Left lung (tissue), 10 donors: ENCODE measurements around the gene STAT3. TPM values are rescaled to one million over a fixed set of nuclear protein-coding genes. Genes with fewer than 3 reads are reported as not detected.

Source experiments
- ATAC-seq: fragments of 200-7000 bp; cut with Tn5 transposase; one replicate; pipeline ENCODE4 v1.9.1; 2020; ENCODE audit warnings: moderate library complexity
- DNase-seq, 4 donors: peaks; one replicate each; pipeline ENCODE4 v3.0.0-alpha.2; 2013 to 2020
- H3K27ac ChIP-seq, 2 donors: fragments of 200-600 bp; sonication (generic) in 1 of 2; one replicate each; pipeline versions ENCODE4 v1.5.0 to v1.8.0; 2020 to 2021
- H3K27me3 ChIP-seq, 2 donors: fragments of 200-600 bp; sonication (generic) in 1 of 2; one replicate each; pipeline versions ENCODE4 v1.5.0 to v1.8.0; 2020 to 2021
- H3K36me3 ChIP-seq, 2 donors: fragments of 200-600 bp; sonication (generic) in 1 of 2; one replicate each; pipeline versions ENCODE4 v1.5.0 to v1.8.0; 2020 to 2021
- H3K4me1 ChIP-seq, 2 donors: fragments of 200-600 bp; one replicate each; pipeline ENCODE4 v1.8.0; 2021
- H3K4me3 ChIP-seq, 2 donors: fragments of 200-600 bp; sonication (generic) in 1 of 2; one replicate each; pipeline versions ENCODE4 v1.5.0 to v1.8.0; 2020 to 2021; ENCODE audit warnings: mild to moderate bottlenecking in 1 of 2
- H3K9me3 ChIP-seq, 2 donors: fragments of 200-600 bp; sonication (generic) in 1 of 2; one replicate each; pipeline versions ENCODE4 v1.5.0 to v1.8.0; 2020 to 2021
- intact Hi-C, 2 donors: fragments of 100-400 bp; cut with DNase I; formaldehyde crosslinking; loops; one replicate each; pipeline versions ENCODE4 v1.11.2 to v1.14.2; 2022
- polyA plus RNA-seq, 6 donors: library from polyadenylated mRNA; unstranded; fragments of 120-200 nt; gene quantifications; one replicate each; pipeline ENCODE4 v1.2.1, GENCODE V29; 2013; ENCODE audit not compliant: insufficient read length in 6 of 6
- total RNA-seq, 2 donors: library from RNA; stranded (reverse); fragmentation: NEBNext Ultra II Directional; extraction: Animal tissue kit (Norgen Biotek cat#: 25700); gene quantifications; one replicate each; pipeline ENCODE4 v1.2.1, GENCODE V29; 2021
- TF ChIP-seq, protein P1 (sequence below), 2 donors: fragments of 200-600 bp; sonication (generic) in 1 of 2; IDR thresholded peaks; one replicate each; pipeline versions ENCODE4 v1.5.0 to v1.8.0; 2021; ENCODE audit warnings: antibody characterized with exemption in 2 of 2
- donor health status: DM: no; HTN: yes; CAD: no.
- donor health status: DM: no; HTN: no; CAD: no.

STAT3 gene
- total and polyA plus RNA-seq, 8 donors: 75.0 to 271 (median 80.5) TPM

- Histone ChIP-seq H3K27ac (peak overlapping the region in 1 of 2 donors; percentile 100), H3K4me3 (no peak overlapping the region), H3K9me3 (no peaks in the 10 kb centered on the region), H3K27me3 (no peaks in the 10 kb centered on the region), H3K36me3 (no peaks in the 10 kb centered on the region), H3K4me1 (peaks cover 18 to 40% of the 10 kb centered on the region in 2 donors)
- intact Hi-C loops: no loop called here
- ATAC-seq (no peak), DNase-seq (no peak)
- TF ChIP-seq, protein P1, sequence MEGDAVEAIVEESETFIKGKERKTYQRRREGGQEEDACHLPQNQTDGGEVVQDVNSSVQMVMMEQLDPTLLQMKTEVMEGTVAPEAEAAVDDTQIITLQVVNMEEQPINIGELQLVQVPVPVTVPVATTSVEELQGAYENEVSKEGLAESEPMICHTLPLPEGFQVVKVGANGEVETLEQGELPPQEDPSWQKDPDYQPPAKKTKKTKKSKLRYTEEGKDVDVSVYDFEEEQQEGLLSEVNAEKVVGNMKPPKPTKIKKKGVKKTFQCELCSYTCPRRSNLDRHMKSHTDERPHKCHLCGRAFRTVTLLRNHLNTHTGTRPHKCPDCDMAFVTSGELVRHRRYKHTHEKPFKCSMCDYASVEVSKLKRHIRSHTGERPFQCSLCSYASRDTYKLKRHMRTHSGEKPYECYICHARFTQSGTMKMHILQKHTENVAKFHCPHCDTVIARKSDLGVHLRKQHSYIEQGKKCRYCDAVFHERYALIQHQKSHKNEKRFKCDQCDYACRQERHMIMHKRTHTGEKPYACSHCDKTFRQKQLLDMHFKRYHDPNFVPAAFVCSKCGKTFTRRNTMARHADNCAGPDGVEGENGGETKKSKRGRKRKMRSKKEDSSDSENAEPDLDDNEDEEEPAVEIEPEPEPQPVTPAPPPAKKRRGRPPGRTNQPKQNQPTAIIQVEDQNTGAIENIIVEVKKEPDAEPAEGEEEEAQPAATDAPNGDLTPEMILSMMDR (IDR thresholded peaks at IDR 0.05): no peak
Observed at GRCh38 chr17:42389899-42390298, 1.7 kb upstream of the STAT3 start.

- Histone ChIP-seq H3K4me3 (peak overlapping the region; percentile 32 to 99), H3K4me1 (peaks cover 18 to 48% of the 10 kb centered on the region in 2 donors), H3K27ac (peak overlapping the region; percentile 100), H3K9me3 (no peaks in the 10 kb centered on the region), H3K27me3 (no peaks in the 10 kb centered on the region), H3K36me3 (no peaks in the 10 kb centered on the region)
- TF ChIP-seq, protein P1 (IDR thresholded peaks at IDR 0.05): no peak
- DNase-seq (no peak), ATAC-seq (peak; percentile 18)
- intact Hi-C loops: no loop called here
Observed at GRCh38 chr17:42389135-42389417, 834 bp upstream of the STAT3 start.

DNA sequence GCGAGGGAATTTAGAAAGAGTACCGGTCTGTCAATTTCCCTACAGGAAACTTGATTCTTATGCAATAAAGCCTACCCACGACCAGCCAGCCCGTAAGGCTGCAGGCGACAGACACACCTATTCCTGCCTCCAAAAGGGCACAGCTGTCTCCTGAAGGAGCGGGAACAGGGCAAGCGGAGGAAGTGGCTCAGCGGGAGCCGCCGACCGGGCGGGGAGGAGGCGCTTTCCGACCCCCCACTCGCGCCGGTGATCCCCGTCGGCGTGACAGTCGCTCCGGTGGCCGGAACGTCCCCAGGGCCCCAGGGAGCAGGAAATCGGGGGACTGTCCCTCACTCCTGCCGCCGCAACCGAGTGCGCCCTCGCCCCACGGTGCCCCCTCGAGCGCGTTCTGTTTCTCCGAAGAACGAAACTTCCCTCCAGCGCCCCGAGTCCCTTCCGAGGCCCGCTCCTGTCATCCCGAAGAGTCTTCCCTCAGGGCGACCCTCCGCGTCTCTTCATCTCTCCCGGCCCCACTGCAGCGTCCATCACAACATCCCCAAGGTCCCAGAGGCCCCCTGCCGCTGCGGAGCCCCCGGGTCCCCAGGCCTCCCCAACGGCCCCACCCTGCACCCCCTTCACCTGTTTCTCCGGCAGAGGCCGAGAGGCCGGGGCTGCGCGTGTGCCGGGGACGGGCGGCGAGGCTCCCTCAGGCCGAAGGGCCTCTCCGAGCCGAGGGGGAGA is 421 bp downstream of the STAT3 start:
- Histone ChIP-seq H3K4me1 (peaks cover 20 to 61% of the 10 kb centered on the region in 2 donors), H3K9me3 (no peaks in the 10 kb centered on the region), H3K4me3 (peak overlapping the region; percentile 98 to 99), H3K27ac (peak overlapping the region; percentile 100), H3K27me3 (no peaks in the 10 kb centered on the region), H3K36me3 (peaks cover 0 to 6% of the 10 kb centered on the region in 2 donors)
- DNase-seq (peak in 2 of 4 donors; percentile 52 to 89), ATAC-seq (peak; percentile 39)
- intact Hi-C loops: no loop called here
- TF ChIP-seq, protein P1 (IDR thresholded peaks at IDR 0.05): no peak

DNA sequence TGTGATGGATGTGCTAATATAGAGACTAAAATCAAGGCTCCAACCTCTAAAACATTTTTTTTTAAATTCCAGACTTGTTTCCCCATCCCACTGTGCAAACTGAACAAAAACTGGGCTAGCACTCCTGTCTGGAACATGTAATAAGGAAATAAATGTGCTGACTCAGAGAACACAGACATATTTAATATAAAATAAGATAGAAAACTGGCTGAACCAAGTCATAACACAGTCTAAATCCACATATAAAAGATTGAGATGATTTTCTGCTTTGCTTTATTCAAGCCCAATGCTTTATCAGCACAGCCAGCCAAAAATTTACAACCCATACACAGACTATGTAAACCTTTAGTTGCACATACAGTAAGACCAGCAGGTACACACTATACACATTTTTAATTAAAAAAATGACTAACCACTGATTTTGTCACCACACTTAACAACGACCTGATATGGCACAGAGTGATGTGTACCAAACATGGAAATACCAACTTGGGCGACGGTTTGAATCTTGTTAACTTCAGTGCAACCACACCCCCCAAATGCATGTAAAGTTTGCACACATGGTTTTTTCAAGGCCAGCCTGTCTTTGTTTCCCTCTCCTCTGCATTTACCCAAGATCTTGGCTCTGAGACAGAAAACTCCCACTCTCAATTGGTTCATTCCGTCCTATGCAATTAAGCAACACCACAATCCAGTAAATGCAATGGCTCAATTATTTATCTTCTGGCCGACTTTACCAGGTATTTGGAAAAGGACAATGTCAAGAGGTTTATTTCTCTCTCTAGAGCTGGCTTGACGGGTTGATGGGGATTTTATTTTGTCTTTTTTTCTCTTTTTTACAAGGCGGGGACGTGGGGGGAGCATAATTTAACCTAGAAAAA is 1.2 kb downstream of the STAT3 start:
- Histone ChIP-seq H3K4me3 (peak overlapping the region; percentile 98 to 99), H3K27ac (peak overlapping the region; percentile 100), H3K4me1 (peaks cover 23 to 69% of the 10 kb centered on the region in 2 donors), H3K9me3 (no peaks in the 10 kb centered on the region), H3K36me3 (peaks cover 0 to 6% of the 10 kb centered on the region in 2 donors), H3K27me3 (no peaks in the 10 kb centered on the region)
- intact Hi-C loops: no loop called here
- TF ChIP-seq, protein P1 (IDR thresholded peaks at IDR 0.05): no peak
- DNase-seq (peak in 2 of 4 donors; percentile 78 to 87), ATAC-seq (peak; percentile 5)

- Histone ChIP-seq H3K4me3 (no peak overlapping the region), H3K4me1 (peaks cover 38 to 100% of the 10 kb centered on the region in 2 donors), H3K27ac (peak overlapping the region in 1 of 2 donors; percentile 41), H3K36me3 (peaks cover 0 to 6% of the 10 kb centered on the region in 2 donors), H3K9me3 (no peaks in the 10 kb centered on the region), H3K27me3 (no peaks in the 10 kb centered on the region)
- no peak for ATAC-seq
- DNase-seq: no peak
- TF ChIP-seq, protein P1 (IDR thresholded peaks at IDR 0.05): no peak
- intact Hi-C loops: no loop called here
Observed at GRCh38 chr17:42381898-42382297, 6.3 kb downstream of the STAT3 start.
